Spleen (tissue), 11 donors: ENCODE data around the gene IGLON5. TPM values are rescaled to one million over a fixed set of nuclear protein-coding genes. Genes with fewer than 3 reads are reported as not detected.

ENCODE experiments used
- DNase-seq: peaks from one replicate; pipeline ENCODE4 v3.0.0-alpha.2; 2020
- H3K27ac ChIP-seq, 8 donors: fragments of 200-600 bp; sonication (generic) in 7 of 8; 1 replicate in 4 of 8; 2 replicates in 4 of 8; pipeline versions ENCODE4 v1.5.0 to v1.8.0; 2016 to 2021; ENCODE audit warnings: inconsistent platforms in 4 of 8, mild to moderate bottlenecking in 4 of 8, moderate library complexity in 1 of 8
- H3K27me3 ChIP-seq, 7 donors: fragments of 200-600 bp; sonication (generic) in 6 of 7; replicated peaks in 1 of 7; 1 replicate in 4 of 7; 2 replicates in 3 of 7; pipeline versions ENCODE4 v1.5.0 to v1.8.0; 2016 to 2021; ENCODE audit warnings: inconsistent platforms in 3 of 7, mild to moderate bottlenecking in 1 of 7
- H3K36me3 ChIP-seq, 6 donors: fragments of 200-600 bp; sonication (generic) in 5 of 6; 1 replicate in 4 of 6; 2 replicates in 2 of 6; pipeline versions ENCODE4 v1.5.0 to v1.8.0; 2016 to 2021; ENCODE audit warnings: inconsistent platforms in 2 of 6
- H3K4me1 ChIP-seq, 6 donors: fragments of 200-600 bp; sonication (generic) in 5 of 6; 1 replicate in 3 of 6; 2 replicates in 3 of 6; pipeline versions ENCODE4 v1.5.0 to v1.8.0; 2016 to 2021; ENCODE audit warnings: inconsistent platforms in 3 of 6
- H3K4me3 ChIP-seq, 8 donors: fragments of 200-600 bp; sonication (generic) in 7 of 8; 1 replicate in 4 of 8; 2 replicates in 4 of 8; pipeline versions ENCODE4 v1.5.0 to v1.8.0; 2016 to 2021; ENCODE audit warnings: inconsistent platforms in 4 of 8, mild to moderate bottlenecking in 4 of 8, moderate library complexity in 2 of 8
- H3K9me3 ChIP-seq, 8 donors: fragments of 200-600 bp; sonication (generic) in 7 of 8; 1 replicate in 4 of 8; 2 replicates in 4 of 8; pipeline versions ENCODE4 v1.5.0 to v1.8.0; 2016 to 2021; ENCODE audit warnings: inconsistent platforms in 4 of 8
- CTCF ChIP-seq, 11 experiments: fragments of 200-600 bp in 7 of 11; fragments of 450-650 bp in 4 of 11; sonication (generic) in 4 of 11; IDR thresholded peaks in 8 of 11; conservative IDR thresholded peaks in 3 of 11; 1 replicate in 7 of 11; 2 replicates in 4 of 11; pipeline versions ENCODE4 v1.4.0 to v1.8.0; 2016 to 2021; ENCODE audit warnings: antibody characterized with exemption in 11 of 11, inconsistent platforms in 4 of 11, mild to moderate bottlenecking in 1 of 11
- POLR2A ChIP-seq, 3 donors: fragments of 450-650 bp; IDR thresholded peaks; one replicate each; pipeline ENCODE4 v1.5.1; 2017; ENCODE audit warnings: antibody characterized with exemption in 3 of 3, mild to moderate bottlenecking in 1 of 3
- POLR2AphosphoS5 ChIP-seq, 3 donors: sonication (generic); formaldehyde crosslinking; IDR thresholded peaks; one replicate each; pipeline ENCODE4 v1.5.1; 2017; ENCODE audit warnings: antibody characterized with exemption in 3 of 3
- WGBS, 5 donors: extraction: QIAGEN DNeasy Blood & Tissue Kit in 3 of 5; methylation state at CpG; one replicate each; pipeline versions ENCODE4 v1.1.5 to v1.1.7; 2013 to 2018; 5-methylcytosine and 5-hydroxymethylcytosine counted together
- intact Hi-C: fragments of 100-400 bp; cut with DNase I; formaldehyde crosslinking; loops from one replicate; pipeline ENCODE4 v1.15.0; 2023; ENCODE audit warnings: low total_unique reads
- polyA plus RNA-seq, 3 donors: library from polyadenylated mRNA; stranded (reverse); fragments of 200-250 nt; gene quantifications; one replicate each; pipeline ENCODE4 v1.2.1, GENCODE V29; 2013
- total RNA-seq, 7 donors: library from RNA; depleted of rRNA in 3 of 7; stranded (reverse); fragments of >200 nt in 3 of 7; fragmentation: NEBNext Ultra II Directional in 4 of 7; extraction: Animal tissue kit (Norgen Biotek cat#: 25700) in 4 of 7; gene quantifications; one replicate each; pipeline versions ENCODE4 v1.1.0 to v1.2.1, GENCODE V29; 2016 to 2021
- donor health status: healthy with polysubstance abuse.
- donor health status: DM: no; HTN: no; CAD: no; lungs with moderate emphysema.
- donor health status: DM: no; HTN: no; CAD: no.
- donor health status: Bipolar disorder and iron deficiency.
- donor health status: healthy.
- donor health status: DM: no; HTN: no; CAD: no.
- donor health status: DM: yes; HTN: yes; CAD: no.

Gene IGLON5
- total and polyA plus RNA-seq, 10 donors, result 0.03 TPM; not detected in 9

DNA sequence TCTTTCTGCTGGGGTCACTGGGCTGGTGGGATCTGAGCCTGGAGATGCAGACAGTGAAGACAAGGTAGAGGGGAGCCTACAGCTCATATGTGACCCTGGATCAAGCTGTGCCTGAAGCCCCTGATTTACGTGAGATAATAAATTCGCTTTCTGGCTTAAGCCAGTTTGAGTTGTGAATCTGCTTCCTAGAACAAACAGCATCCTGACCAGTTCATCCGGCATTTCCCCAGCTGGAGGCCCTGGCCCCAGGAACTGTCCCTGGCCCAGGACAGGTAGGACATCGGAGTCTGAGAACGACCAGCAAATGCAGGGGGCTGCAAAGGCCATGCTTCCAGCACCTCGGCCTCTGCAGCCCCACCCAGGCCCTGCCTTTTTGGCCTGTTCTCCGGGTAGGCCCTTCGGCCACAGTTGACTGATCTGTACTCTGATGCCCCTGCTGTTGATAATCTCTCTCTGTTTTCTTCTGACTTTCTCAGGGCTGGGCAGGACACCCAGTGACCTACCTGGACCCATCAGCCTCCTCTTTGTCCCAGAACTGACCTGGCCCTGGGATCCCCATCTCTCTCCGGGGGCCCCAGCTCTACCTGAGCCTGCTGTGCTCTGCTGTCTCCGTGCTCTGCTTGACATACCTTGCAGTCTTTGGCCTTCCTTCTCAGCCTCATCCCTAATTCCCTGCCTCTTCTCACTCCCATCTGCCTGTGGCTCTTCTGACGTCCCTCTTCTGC is 40.0 kb downstream of the IGLON5 start:
- no peaks in the 10 kb centered on the region for H3K9me3 ChIP-seq
- H3K36me3 ChIP-seq, result peaks cover 0 to 77% (median 36%) of the 10 kb centered on the region in 6 donors
- DNase-seq, result no peak
- 94 to 98% (median 96%) methylated on average over 11 of the region's 11 CpGs for WGBS, 5 donors
- no peak overlapping the region for H3K4me3 ChIP-seq
- no peak overlapping the region for H3K27ac ChIP-seq
- intact Hi-C loops, result no loop called here
- H3K27me3 ChIP-seq, result no peaks in the 10 kb centered on the region
- TF ChIP-seq POLR2A (IDR thresholded peaks at IDR 0.05) (no peak), POLR2AphosphoS5 (IDR thresholded peaks at IDR 0.05) (no peak), CTCF (IDR thresholded peaks at IDR 0.05 in 8 of 11, conservative IDR thresholded peaks at IDR 0.05 in 3 of 11) (no peak)
- H3K4me1 ChIP-seq, result no peaks in the 10 kb centered on the region

GRCh38 chr19:51352783-51353360 is 41.4 kb downstream of the IGLON5 start:
- intact Hi-C loops, result no loop called here
- TF ChIP-seq POLR2AphosphoS5 (IDR thresholded peaks at IDR 0.05) (no peak), POLR2A (IDR thresholded peaks at IDR 0.05) (no peak), CTCF (IDR thresholded peaks at IDR 0.05 in 8 of 11, conservative IDR thresholded peaks at IDR 0.05 in 3 of 11) (no peak)
- no peak overlapping the region for H3K27ac ChIP-seq
- H3K36me3 ChIP-seq, result peaks cover 0 to 62% (median 26%) of the 10 kb centered on the region in 6 donors
- H3K9me3 ChIP-seq, result no peaks in the 10 kb centered on the region
- no peaks in the 10 kb centered on the region for H3K27me3 ChIP-seq
- WGBS, 5 donors, result 90 to 98% (median 97%) methylated on average over 12 to 16 of the region's 16 CpGs
- no peak overlapping the region for H3K4me3 ChIP-seq
- H3K4me1 ChIP-seq, result no peaks in the 10 kb centered on the region
- DNase-seq, result no peak

- 78 to 90% (median 88%) methylated on average over 12 of the region's 12 CpGs for WGBS, 5 donors
- intact Hi-C loops, result no loop called here
- Histone ChIP-seq H3K27me3 (no peaks in the 10 kb centered on the region), H3K9me3 (no peaks in the 10 kb centered on the region), H3K4me1 (no peaks in the 10 kb centered on the region), H3K36me3 (peaks cover 0 to 49% (median 26%) of the 10 kb centered on the region in 6 donors), H3K4me3 (no peak overlapping the region), H3K27ac (no peak overlapping the region)
- TF ChIP-seq CTCF (IDR thresholded peaks at IDR 0.05 in 8 of 11, conservative IDR thresholded peaks at IDR 0.05 in 3 of 11) (no peak), POLR2A (IDR thresholded peaks at IDR 0.05) (no peak), POLR2AphosphoS5 (IDR thresholded peaks at IDR 0.05) (no peak)
- no peak for DNase-seq
Measured at GRCh38 chr19:51354103-51354741, 42.8 kb downstream of the IGLON5 start.

DNA sequence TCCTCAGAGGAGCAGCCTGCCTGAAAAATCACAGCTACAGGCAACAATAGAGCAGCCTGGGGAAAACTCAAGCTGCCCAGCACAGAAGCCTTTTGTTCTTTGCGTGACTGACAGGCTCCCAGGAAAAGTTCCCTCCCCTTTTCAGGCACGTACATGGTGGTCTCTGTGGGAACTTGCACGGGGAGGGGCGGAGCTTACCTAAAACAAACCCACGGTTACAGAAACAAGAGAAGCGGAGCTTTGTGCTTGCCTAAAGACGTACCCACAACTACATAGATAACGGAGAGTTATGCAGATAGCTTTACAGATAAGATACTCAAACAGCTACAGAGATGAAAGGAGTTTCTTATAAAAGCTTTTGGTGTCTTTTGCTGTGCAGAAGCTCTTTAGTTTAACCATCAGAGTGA is 43.3 kb downstream of the IGLON5 start:
- 62 to 76% (median 72%) methylated on average over 8 of the region's 8 CpGs for WGBS, 5 donors
- DNase-seq, result no peak

More for the DNA sequence above, 43.3 kb downstream of the IGLON5 start:
- peaks cover 0 to 44% (median 26%) of the 10 kb centered on the region in 6 donors for H3K36me3 ChIP-seq
- no peak overlapping the region for H3K4me3 ChIP-seq
- TF ChIP-seq POLR2A (IDR thresholded peaks at IDR 0.05), result no peak
- TF ChIP-seq POLR2AphosphoS5 (IDR thresholded peaks at IDR 0.05), result no peak
- TF ChIP-seq CTCF (IDR thresholded peaks at IDR 0.05 in 8 of 11, conservative IDR thresholded peaks at IDR 0.05 in 3 of 11), result no peak
- no peak overlapping the region for H3K27ac ChIP-seq
- no peaks in the 10 kb centered on the region for H3K27me3 ChIP-seq
- no peaks in the 10 kb centered on the region for H3K9me3 ChIP-seq
- H3K4me1 ChIP-seq, result no peaks in the 10 kb centered on the region
- intact Hi-C loops, result no loop called here
